Activated naive CD8-positive, alpha-beta T cell treated with anti-CD3 and anti-CD28 coated beads, Interleukin-2, amount 10 ng/mL, durations not matched to agents 7 days and 5 days (primary cell): ENCODE results near the gene NDUFS7. TPM values are rescaled to one million over a fixed set of nuclear protein-coding genes. Genes with fewer than 3 reads are reported as not detected.

Experiments
- ATAC-seq: fragments of 150-1000 bp; cut with Tn5 transposase; one replicate; pipeline ENCODE4 v1.10.0; 2021; ENCODE audit warnings: low read depth, moderate library complexity
- POLR2A ChIA-PET: fragments of 350-600 bp; sonication (Branson Sonifier 250); formaldehyde crosslinking; loops from one replicate; lab custom pipeline; 2021; ENCODE audit warnings: antibody characterized with exemption; lab: Charles Lee
- DNase-seq: peaks from one replicate; pipeline ENCODE4 v3.0.0; 2021
- H3K27ac Mint-ChIP-seq: one replicate; pipeline ENCODE4 v1.8.0; 2022; ENCODE audit warnings: mild to moderate bottlenecking, mixed read lengths
- H3K27me3 Mint-ChIP-seq: one replicate; pipeline ENCODE4 v1.8.0; 2022; ENCODE audit warnings: mild to moderate bottlenecking, moderate library complexity, mixed read lengths
- H3K36me3 Mint-ChIP-seq: one replicate; pipeline ENCODE4 v1.8.0; 2021; ENCODE audit warnings: mild to moderate bottlenecking, mixed read lengths
- H3K4me1 Mint-ChIP-seq: one replicate; pipeline ENCODE4 v1.8.0; 2021; ENCODE audit warnings: mixed read lengths
- H3K4me3 Mint-ChIP-seq: one replicate; pipeline ENCODE4 v1.8.0; 2022; ENCODE audit warnings: mild to moderate bottlenecking, moderate library complexity, mixed read lengths
- H3K9me3 Mint-ChIP-seq: one replicate; pipeline ENCODE4 v1.8.0; 2021; ENCODE audit warnings: mixed read lengths
- total RNA-seq, 2 experiments: library from RNA; stranded (reverse); gene quantifications; one replicate each; pipeline ENCODE4 v1.2.3, GENCODE V29; 2021

NDUFS7 gene
- total RNA-seq = 100 to 1,000 TPM; 103 to 106 TPM

DNA sequence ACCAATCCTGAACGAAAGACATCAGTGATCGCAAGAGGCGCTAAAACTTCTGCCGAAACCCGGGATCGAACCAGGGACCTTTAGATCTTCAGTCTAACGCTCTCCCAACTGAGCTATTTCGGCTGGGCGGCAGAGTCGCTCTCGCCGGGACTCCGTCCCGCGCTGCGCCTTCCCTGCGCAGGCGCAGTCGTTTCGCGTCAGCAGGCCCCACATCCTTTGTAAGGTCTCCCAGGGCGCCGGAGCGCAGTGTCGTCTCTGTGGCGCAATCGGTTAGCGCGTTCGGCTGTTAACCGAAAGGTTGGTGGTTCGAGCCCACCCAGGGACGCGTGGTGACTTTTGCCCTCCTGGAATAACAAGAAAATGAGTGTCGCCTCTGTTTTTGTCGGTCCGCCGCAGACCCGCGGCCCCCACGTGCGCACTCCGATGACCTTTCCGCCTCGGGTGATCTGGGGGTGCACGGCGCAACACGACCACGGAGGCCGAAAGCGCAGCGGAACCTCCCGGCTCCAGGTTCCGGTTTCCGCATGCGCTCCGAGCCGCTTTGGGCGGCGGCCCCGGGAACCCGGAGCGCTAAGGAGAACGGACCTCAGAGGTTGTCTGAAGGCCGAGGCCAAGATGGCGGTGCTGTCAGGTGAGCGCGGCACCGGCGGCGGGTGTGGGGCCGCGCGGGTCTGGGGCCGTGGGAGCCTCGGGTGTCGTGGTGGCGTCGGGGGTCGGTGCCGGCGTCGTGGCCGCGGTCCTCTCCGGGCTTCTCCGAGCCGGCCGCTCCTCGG lies at the start of gene NDUFS7:
TSS of gene NDUFS7 (plus strand) at position 596 of the 773 bp plus-strand sequence. CDS start at position 616, 20 bp downstream.
- peak; percentile 85 for ATAC-seq
- POLR2A ChIA-PET = interaction anchor here (0.7 to 1.2 kb wide), 6 partner anchors 11 to 108 kb away, joined by 3 to 5 read pairs (median 4); partner anchors contain the start of gene FAM174C
- Mint-ChIP-seq H3K4me1 (peaks cover 13% of the 10 kb centered on the region), H3K36me3 (peaks cover 4% of the 10 kb centered on the region), H3K27ac (peak within 1 kb of the TSS; percentile 95), H3K4me3 (peak within 1 kb of the TSS; percentile 83), H3K9me3 (peaks cover 2% of the 10 kb centered on the region), H3K27me3 (peaks cover 2% of the 10 kb centered on the region)
- peak; percentile 97 for DNase-seq

DNA sequence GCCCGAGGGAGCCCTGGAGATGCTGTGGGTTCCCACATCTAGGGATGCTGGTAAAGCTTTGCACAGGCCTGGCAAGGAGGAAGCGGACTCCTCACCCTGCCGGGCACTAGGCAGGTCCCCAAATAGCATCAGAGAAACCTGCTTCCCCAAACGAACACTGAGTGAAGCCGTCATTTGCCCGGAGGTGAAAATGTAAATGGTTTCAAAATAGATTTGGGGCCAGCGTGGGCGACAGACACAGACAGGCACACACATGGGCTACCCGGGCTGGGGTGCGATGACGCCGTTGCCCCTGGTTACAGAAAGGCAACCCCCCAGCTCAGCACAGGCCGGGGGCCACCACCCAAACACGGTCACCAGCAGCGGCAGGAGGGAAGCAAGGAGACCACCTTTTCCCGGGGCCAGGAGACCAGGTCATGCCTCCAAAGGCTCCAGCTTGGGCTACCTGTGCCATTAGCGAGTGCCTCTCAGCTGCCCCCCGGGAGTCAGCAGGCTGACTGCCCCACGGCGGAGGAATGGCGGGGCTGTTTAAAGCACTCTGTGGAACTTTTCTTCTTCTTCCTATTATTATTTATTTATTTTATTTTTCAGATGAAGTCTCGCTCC lies 47.5 kb upstream of the NDUFS7 start:
- H3K27ac Mint-ChIP-seq = no peak overlapping the region
- H3K4me3 Mint-ChIP-seq = no peak overlapping the region
- no peaks in the 10 kb centered on the region for H3K4me1 Mint-ChIP-seq
- POLR2A ChIA-PET = interaction anchor here (0.6 kb wide), 1 partner anchor 353 kb away, joined by 3 read pairs; no protein-coding TSS in a partner anchor
- no peak for DNase-seq
- no peaks in the 10 kb centered on the region for H3K9me3 Mint-ChIP-seq
- peaks cover 5% of the 10 kb centered on the region for H3K27me3 Mint-ChIP-seq
- H3K36me3 Mint-ChIP-seq = no peaks in the 10 kb centered on the region
- no peak for ATAC-seq

DNA sequence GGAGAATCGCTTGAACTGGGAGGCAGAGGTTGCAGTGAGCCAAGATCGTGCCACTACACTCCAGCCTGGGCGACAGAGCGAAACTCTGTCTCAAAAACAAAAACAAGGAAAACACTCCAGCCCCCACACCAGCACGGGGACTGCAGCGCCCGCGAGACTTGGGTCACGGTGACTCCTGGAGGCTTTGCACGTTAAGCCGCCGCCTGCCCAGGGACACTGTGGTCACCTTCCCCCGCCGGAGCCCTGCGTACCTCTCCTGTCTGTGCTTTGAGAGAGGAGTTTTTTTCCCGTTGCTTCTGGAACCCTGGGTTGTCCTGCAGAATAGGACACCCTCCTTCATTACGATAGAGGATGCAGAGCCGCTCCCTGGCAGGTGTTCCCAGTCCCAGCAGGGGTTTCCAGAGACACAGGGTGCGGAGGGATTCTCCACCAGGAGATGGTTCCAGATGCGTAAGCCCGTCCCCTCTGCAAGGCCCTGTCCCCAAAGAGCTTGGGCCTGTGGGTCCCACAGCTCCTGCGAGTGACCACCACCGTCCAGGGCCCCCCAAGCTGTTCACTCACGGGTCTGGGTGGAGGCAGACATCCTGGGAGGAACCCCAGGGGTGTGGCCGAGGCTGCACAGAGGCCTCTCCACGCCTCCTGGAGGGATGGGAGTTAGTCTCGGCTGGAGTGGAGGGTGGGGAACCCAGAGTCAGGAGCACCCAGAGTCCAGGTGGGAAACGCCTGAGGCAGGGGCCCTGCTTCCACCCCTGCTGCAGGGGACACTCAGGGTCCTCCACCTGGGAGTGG lies 42.8 kb upstream of the NDUFS7 start:
- Mint-ChIP-seq H3K4me1 (peaks cover 5% of the 10 kb centered on the region), H3K27me3 (peaks cover 9% of the 10 kb centered on the region), H3K4me3 (no peak overlapping the region), H3K27ac (no peak overlapping the region), H3K36me3 (no peaks in the 10 kb centered on the region), H3K9me3 (no peaks in the 10 kb centered on the region)
- ATAC-seq = no peak
- no peak for DNase-seq
- POLR2A ChIA-PET = no interaction called here

- Mint-ChIP-seq H3K27ac (no peak overlapping the region), H3K4me3 (no peak overlapping the region), H3K9me3 (no peaks in the 10 kb centered on the region), H3K36me3 (no peaks in the 10 kb centered on the region), H3K4me1 (peaks cover 5% of the 10 kb centered on the region), H3K27me3 (peaks cover 10% of the 10 kb centered on the region)
- DNase-seq (no peak), ATAC-seq (no peak)
- POLR2A ChIA-PET = no interaction called here
Measured at GRCh38 chr19:1343041-1343440, 40.7 kb upstream of the NDUFS7 start.

GRCh38 chr19:1349211-1349610 lies 34.5 kb upstream of the NDUFS7 start:
- Mint-ChIP-seq H3K36me3 (no peaks in the 10 kb centered on the region), H3K9me3 (no peaks in the 10 kb centered on the region), H3K27me3 (peaks cover 2% of the 10 kb centered on the region), H3K4me1 (peaks cover 3% of the 10 kb centered on the region), H3K27ac (no peak overlapping the region), H3K4me3 (no peak overlapping the region)
- DNase-seq (no peak), ATAC-seq (no peak)
- POLR2A ChIA-PET = interaction anchor here (0.7 kb wide), 1 partner anchor 305 kb away, joined by 4 read pairs; no protein-coding TSS in a partner anchor

DNA sequence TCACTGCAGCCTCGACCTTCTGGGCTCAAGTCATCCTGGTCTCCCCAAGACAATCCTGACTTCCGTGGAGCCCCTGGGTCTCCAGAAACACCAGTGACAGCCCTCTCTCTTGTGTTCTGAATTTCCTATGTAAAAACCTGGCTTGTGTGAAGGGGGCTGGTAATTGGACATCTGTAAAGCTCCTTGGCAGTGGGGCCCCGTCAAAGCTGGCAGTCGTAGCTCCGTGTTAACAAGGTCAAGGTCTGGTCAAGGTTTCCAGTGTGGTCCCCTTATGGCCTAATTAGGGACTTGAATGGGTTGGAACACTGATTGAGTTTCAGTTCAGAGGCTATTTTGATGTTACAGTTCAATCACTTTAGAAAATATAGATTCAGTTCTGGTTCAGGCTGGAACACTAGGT lies 32.8 kb upstream of the NDUFS7 start:
- ATAC-seq = no peak
- Mint-ChIP-seq H3K27me3 (peaks cover 2% of the 10 kb centered on the region), H3K36me3 (no peaks in the 10 kb centered on the region), H3K27ac (no peak overlapping the region), H3K4me1 (peaks cover 5% of the 10 kb centered on the region), H3K9me3 (no peaks in the 10 kb centered on the region), H3K4me3 (no peak overlapping the region)
- POLR2A ChIA-PET = no interaction called here
- no peak for DNase-seq

- Mint-ChIP-seq H3K36me3 (no peaks in the 10 kb centered on the region), H3K9me3 (no peaks in the 10 kb centered on the region), H3K27ac (no peak overlapping the region), H3K27me3 (peaks cover 2% of the 10 kb centered on the region), H3K4me1 (peaks cover 7% of the 10 kb centered on the region), H3K4me3 (no peak overlapping the region)
- ATAC-seq = no peak
- no peak for DNase-seq
- POLR2A ChIA-PET = no interaction called here
Measured at GRCh38 chr19:1351381-1351851, 32.3 kb upstream of the NDUFS7 start.

DNA sequence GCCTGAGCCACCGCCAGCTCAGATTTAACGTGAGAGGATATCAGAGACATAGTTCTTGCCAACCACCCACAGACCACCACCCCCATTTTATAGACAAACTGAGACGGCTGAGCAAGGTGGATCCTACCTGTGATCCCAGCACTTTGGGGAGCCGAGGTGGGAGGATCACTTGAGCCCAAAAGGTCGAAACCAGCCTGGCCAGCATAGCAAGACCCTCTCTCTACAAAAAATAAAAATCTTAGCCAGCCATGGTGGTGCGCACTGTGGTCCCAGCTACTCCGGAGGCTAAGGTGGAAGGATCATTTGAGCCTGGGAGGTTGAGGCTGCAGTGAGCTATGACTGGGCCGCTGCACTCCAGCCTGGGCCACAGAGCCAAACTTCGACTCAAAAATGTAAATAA lies 30.6 kb upstream of the NDUFS7 start:
- H3K27ac Mint-ChIP-seq = no peak overlapping the region

GRCh38 chr19:1354970-1355567 lies 28.6 kb upstream of the NDUFS7 start:
- ATAC-seq (peak; percentile 63), DNase-seq (no peak)
- no peaks in the 10 kb centered on the region for H3K27me3 Mint-ChIP-seq
- peaks cover 7% of the 10 kb centered on the region for H3K4me1 Mint-ChIP-seq
- peak overlapping the region; percentile 93 for H3K4me3 Mint-ChIP-seq
- H3K27ac Mint-ChIP-seq = peak overlapping the region; percentile 72
- H3K9me3 Mint-ChIP-seq = no peaks in the 10 kb centered on the region
- POLR2A ChIA-PET = interaction anchor here (0.9 to 1.6 kb wide), 3 partner anchors 9 to 38 kb away, joined by 3 to 5 read pairs (median 5); partner anchors contain the start of gene NDUFS7
- peaks cover 6% of the 10 kb centered on the region for H3K36me3 Mint-ChIP-seq

More for the DNA sequence above, 30.6 kb upstream of the NDUFS7 start:
- DNase-seq = no peak
- no peaks in the 10 kb centered on the region for H3K9me3 Mint-ChIP-seq
- H3K36me3 Mint-ChIP-seq = peaks cover 2% of the 10 kb centered on the region
- H3K4me1 Mint-ChIP-seq = peaks cover 7% of the 10 kb centered on the region
- POLR2A ChIA-PET = no interaction called here
- ATAC-seq = no peak
- no peak overlapping the region for H3K4me3 Mint-ChIP-seq
- H3K27me3 Mint-ChIP-seq = no peaks in the 10 kb centered on the region

GRCh38 chr19:1355568-1356507 lies 27.9 kb upstream of the NDUFS7 start:
- H3K4me3 Mint-ChIP-seq = peak overlapping the region; percentile 93
- H3K9me3 Mint-ChIP-seq = no peaks in the 10 kb centered on the region
- H3K27ac Mint-ChIP-seq = peak overlapping the region; percentile 72
- H3K27me3 Mint-ChIP-seq = no peaks in the 10 kb centered on the region
- POLR2A ChIA-PET = interaction anchor here (0.6 kb wide), 1 partner anchor 38 kb away, joined by 8 read pairs; no protein-coding TSS in a partner anchor
- DNase-seq = no peak
- peaks cover 7% of the 10 kb centered on the region for H3K4me1 Mint-ChIP-seq
- no peak for ATAC-seq
- peaks cover 6% of the 10 kb centered on the region for H3K36me3 Mint-ChIP-seq

DNA sequence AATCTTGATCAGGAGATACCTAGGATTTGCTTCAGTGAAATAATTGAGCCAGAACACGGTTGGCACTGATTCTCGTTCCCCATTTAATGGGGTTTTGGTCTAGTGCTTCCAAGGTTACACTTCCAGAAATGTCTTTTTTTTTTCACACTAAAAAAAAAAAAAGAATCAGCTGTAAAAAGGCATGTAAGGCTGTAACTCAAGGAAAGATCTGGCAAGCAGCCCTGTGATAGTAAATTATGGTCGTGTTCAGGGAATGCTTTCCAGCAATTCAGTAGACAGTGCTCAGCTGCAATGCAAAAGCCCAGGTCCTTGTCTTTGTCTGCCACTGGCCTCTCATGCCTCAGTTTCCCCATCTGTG lies 27.2 kb upstream of the NDUFS7 start:
- ATAC-seq = no peak
- Mint-ChIP-seq H3K27ac (no peak overlapping the region), H3K36me3 (peaks cover 8% of the 10 kb centered on the region), H3K27me3 (no peaks in the 10 kb centered on the region), H3K4me1 (peaks cover 7% of the 10 kb centered on the region), H3K9me3 (no peaks in the 10 kb centered on the region), H3K4me3 (peak overlapping the region; percentile 93)
- no peak for DNase-seq
- POLR2A ChIA-PET = no interaction called here

- Mint-ChIP-seq H3K27me3 (no peaks in the 10 kb centered on the region), H3K36me3 (peaks cover 13% of the 10 kb centered on the region), H3K4me3 (no peak overlapping the region), H3K9me3 (no peaks in the 10 kb centered on the region), H3K27ac (no peak overlapping the region), H3K4me1 (peaks cover 10% of the 10 kb centered on the region)
- POLR2A ChIA-PET = no interaction called here
- no peak for ATAC-seq
- no peak for DNase-seq
Measured at GRCh38 chr19:1357531-1358109, 26.1 kb upstream of the NDUFS7 start.
